PFSK-1 (cell line): Measurements from ENCODE around the gene LCN10.

Experiments
- REST ChIP-seq, 2 experiments: IDR thresholded peaks; 2 replicates each; pipeline versions ENCODE4 v1.6.1 to v1.8.0; 2011 to 2012; ENCODE audit warnings: low read depth in 2 of 2, low read length in 2 of 2, control low read depth in 1 of 2, inconsistent platforms in 1 of 2, mild to moderate bottlenecking in 1 of 2, moderate library complexity in 1 of 2; ENCODE audit not compliant: insufficient read depth in 1 of 2
- SIN3A ChIP-seq: IDR thresholded peaks from 2 replicates; pipeline ENCODE4 v1.6.1; 2012; ENCODE audit warnings: mild to moderate bottlenecking, low read length, moderate library complexity, borderline replicate concordance; ENCODE audit not compliant: insufficient read depth
- TAF1 ChIP-seq: IDR thresholded peaks from 2 replicates; pipeline ENCODE4 v1.6.1; 2012; ENCODE audit warnings: low read length, control low read depth, borderline replicate concordance; ENCODE audit not compliant: insufficient read depth

DNA sequence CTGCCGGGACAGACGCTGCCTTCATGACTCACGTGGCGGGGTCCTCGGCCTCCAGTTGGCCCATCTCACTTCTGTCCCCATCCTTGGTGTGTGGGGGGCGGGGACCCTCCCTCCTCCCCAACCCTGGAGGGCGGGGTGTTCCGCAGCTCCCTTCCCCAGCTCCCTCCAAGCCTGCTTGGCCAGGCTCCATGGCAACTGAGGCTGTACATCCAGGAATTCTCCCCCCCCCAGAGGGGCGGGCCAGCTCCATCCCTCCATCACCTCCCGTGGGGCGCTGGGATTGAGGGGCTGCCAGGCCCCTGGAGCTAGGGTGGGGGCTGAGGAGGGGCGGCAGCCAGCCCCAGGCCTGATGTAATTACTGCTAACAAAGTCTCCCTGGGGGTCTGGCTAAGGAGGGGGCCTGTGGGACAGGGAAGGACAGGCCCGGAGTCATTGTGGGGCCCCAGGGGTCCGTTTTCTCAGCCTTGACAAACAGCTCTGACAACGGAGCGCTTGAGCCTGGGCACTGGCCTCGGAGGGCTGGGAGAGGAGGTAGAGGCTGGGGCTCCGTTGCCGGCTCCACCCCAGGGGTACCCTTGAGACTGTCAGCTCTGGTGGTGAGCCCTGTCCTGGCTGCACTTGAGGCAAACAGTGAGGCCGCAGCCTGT is 22.4 kb downstream of the LCN10 start:
- TF ChIP-seq TAF1: no peak
- TF ChIP-seq REST (IDR thresholded peaks at IDR 0.05; ENCODE audit: insufficient read depth in 1 of 2, low read depth in 2 of 2, low read length in 2 of 2): no peak
- TF ChIP-seq SIN3A: no peak
